Testis (tissue), 2 donors: ENCODE results near the gene BMP10.

ENCODE experiments used
- CTCF ChIP-seq, 3 experiments: fragments of 450-650 bp in 2 of 3; fragments of 200-600 bp in 1 of 3; sonication (generic) in 1 of 3; IDR thresholded peaks; one replicate each; pipeline ENCODE4 v1.5.1; 2016 to 2019; ENCODE audit warnings: antibody characterized with exemption in 3 of 3, mild to moderate bottlenecking in 2 of 3, moderate library complexity in 1 of 3
- POLR2A ChIP-seq: fragments of 450-650 bp; IDR thresholded peaks from one replicate; pipeline ENCODE4 v1.6.1; 2017; ENCODE audit warnings: antibody characterized with exemption, mild to moderate bottlenecking, moderate library complexity

DNA sequence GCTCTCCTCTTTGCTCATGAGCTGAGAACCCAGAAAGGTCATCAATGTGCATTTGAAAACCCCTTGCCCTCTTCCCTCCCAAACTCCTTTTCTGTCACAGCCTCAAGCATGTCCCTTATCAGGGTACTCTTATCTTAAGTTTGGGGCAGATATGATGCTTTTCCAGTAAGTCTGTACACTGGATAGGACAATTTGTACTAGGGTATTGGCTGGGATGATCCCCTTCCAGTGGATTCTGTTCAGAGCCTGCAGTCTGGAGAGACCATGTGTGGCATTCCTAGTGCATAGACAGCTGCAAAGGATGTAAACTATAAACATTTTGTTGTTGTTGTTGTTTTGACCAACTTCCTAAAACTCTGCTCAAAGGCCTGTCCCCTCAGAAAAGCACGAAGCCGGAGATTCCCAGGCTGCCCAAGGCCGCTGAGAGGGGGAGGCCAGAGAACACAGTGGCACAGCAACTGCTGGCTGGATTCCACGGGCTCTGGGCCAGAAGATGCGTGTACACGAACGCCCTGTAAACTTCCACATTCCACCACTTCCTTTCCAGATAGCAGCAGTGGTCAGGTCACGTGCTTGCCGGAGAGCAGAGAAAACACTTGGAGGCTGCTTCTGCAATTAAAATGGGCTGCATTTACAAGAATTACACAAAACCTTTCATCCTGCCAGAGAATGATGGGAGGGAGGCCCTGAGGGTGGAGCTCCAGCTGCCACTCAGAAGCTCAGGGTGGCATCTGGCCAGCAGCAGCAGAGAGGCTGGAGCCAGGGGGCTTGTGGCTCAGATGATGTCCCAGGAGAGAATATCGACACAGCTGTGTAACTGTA lies 42.1 kb downstream of the BMP10 start:
- no peak for TF ChIP-seq CTCF (IDR thresholded peaks at IDR 0.05)
- no peak for TF ChIP-seq POLR2A
